Measurements from ENCODE around the gene ROR2. TPM values are rescaled to one million over a fixed set of nuclear protein-coding genes. Genes with fewer than 3 reads are reported as not detected.

ROR2 gene
- total and polyA plus RNA-seq, 5 donors from 2014 or later = 0.12 TPM; not detected in 4

DNA sequence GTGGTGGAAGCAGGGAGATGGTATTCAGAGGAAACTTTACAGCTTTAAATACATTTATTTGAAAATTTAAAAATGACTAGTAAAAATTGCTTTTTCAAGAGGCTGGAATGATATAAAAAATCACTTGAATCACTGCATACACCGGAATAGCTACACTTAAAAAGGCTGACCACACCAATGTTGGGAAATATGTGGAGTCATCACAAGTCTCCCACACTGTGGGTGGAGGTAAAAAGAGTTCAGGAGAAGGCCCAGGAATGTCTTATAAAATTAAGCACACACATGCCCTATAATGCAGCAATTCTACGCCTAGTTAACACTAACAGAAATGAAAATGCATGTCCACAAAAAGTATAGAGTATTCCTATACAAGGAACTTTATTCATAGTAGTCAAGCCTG, 198.1 kb downstream of the ROR2 start:
- Mint-ChIP-seq H3K9me3 (peaks cover 0 to 3% (median 0%) of the 10 kb centered on the region in 7 donors), H3K36me3 (no peaks in the 10 kb centered on the region), H3K27me3 (peaks cover 6% of the 10 kb centered on the region), H3K4me3 (no peak overlapping the region), H3K4me1 (no peaks in the 10 kb centered on the region), H3K27ac (no peak overlapping the region)
- H3K9me3 ChIP-seq (ENCODE audit: control insufficient read depth in 2 of 2, low read length in 2 of 2) = no peaks in the 10 kb centered on the region
- H3K27ac ChIP-seq (ENCODE audit: insufficient read depth, low read length, poor library complexity, severe bottlenecking) = no peak overlapping the region
- H3K4me1 ChIP-seq (ENCODE audit: control insufficient read depth, insufficient read depth, low read length, poor library complexity, severe bottlenecking) = no peaks in the 10 kb centered on the region
- peaks cover 3% of the 10 kb centered on the region for H3K27me3 ChIP-seq (ENCODE audit: control insufficient read depth, insufficient read depth, low read length)
- DNase-seq (no peak), ATAC-seq (ENCODE audit: low read depth in 2 of 2) (no peak)
- no peak overlapping the region for H3K4me3 ChIP-seq (ENCODE audit: low read depth, low read length)
- no peaks in the 10 kb centered on the region for H3K36me3 ChIP-seq (ENCODE audit: control insufficient read depth, insufficient read depth, low read length)

DNA sequence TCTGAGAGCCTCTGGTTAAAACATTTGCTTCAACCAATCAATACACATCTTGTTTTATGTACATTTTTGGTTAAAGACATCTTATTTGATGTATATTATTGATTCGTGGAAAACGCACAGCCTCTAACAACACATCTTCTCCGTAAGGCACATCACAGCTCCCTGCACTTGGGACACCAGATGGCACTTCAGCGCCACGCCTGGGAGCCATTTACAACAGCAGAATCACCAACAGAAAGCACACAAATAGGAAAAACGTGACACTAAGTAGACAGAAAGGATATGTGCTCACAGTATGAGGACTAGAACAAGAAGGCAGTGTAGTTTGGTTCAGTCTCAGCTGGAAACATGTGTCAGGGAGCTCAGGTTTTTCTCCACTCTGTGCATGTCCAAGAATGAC, 199.7 kb downstream of the ROR2 start:
- no peak overlapping the region for H3K4me3 ChIP-seq (ENCODE audit: low read depth, low read length)

DNA sequence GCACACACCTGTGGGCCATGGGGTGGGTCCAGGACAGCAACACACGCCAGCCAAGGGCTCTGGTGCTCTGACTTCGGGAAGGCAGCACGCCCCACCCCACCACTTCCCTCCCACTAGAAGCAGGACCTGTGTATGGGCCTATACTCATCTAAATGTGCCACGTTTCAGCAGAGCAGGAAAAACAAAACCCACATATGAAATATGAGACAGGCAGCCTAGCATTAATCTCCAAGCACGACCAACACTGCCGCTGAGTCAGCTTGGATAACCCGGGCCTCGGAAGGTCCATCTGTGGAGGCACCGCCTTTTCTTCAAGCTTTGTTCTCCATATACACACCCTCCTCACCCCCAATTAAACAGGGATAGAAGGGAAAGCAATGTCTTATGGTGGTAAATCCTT, 203.1 kb downstream of the ROR2 start:
- Histone ChIP-seq H3K4me1 (ENCODE audit: control insufficient read depth, insufficient read depth, low read length, poor library complexity, severe bottlenecking) (no peaks in the 10 kb centered on the region), H3K36me3 (ENCODE audit: control insufficient read depth, insufficient read depth, low read length) (no peaks in the 10 kb centered on the region), H3K27ac (ENCODE audit: insufficient read depth, low read length, poor library complexity, severe bottlenecking) (no peak overlapping the region), H3K27me3 (ENCODE audit: control insufficient read depth, insufficient read depth, low read length) (peaks cover 1% of the 10 kb centered on the region), H3K9me3 (ENCODE audit: control insufficient read depth in 2 of 2, low read length in 2 of 2) (no peaks in the 10 kb centered on the region), H3K4me3 (ENCODE audit: low read depth, low read length) (no peak overlapping the region)
- no peaks in the 10 kb centered on the region for H3K27me3 Mint-ChIP-seq
- H3K4me3 Mint-ChIP-seq = no peak overlapping the region
- DNase-seq (no peak), ATAC-seq (ENCODE audit: low read depth in 2 of 2) (no peak)
- no peak overlapping the region for H3K27ac Mint-ChIP-seq
- H3K36me3 Mint-ChIP-seq = no peaks in the 10 kb centered on the region
- peaks cover 0 to 3% (median 0%) of the 10 kb centered on the region in 7 donors for H3K9me3 Mint-ChIP-seq
- H3K4me1 Mint-ChIP-seq = no peaks in the 10 kb centered on the region

More for the DNA sequence above, 199.7 kb downstream of the ROR2 start:
- Histone ChIP-seq H3K4me1 (ENCODE audit: control insufficient read depth, insufficient read depth, low read length, poor library complexity, severe bottlenecking) (no peaks in the 10 kb centered on the region), H3K36me3 (ENCODE audit: control insufficient read depth, insufficient read depth, low read length) (no peaks in the 10 kb centered on the region), H3K27me3 (ENCODE audit: control insufficient read depth, insufficient read depth, low read length) (peaks cover 3% of the 10 kb centered on the region), H3K9me3 (ENCODE audit: control insufficient read depth in 2 of 2, low read length in 2 of 2) (no peaks in the 10 kb centered on the region), H3K27ac (ENCODE audit: insufficient read depth, low read length, poor library complexity, severe bottlenecking) (no peak overlapping the region)
- no peaks in the 10 kb centered on the region for H3K4me1 Mint-ChIP-seq
- H3K9me3 Mint-ChIP-seq = peaks cover 0 to 3% (median 0%) of the 10 kb centered on the region in 7 donors
- H3K27ac Mint-ChIP-seq = no peak overlapping the region
- H3K27me3 Mint-ChIP-seq = peaks cover 6% of the 10 kb centered on the region
- no peak for DNase-seq
- no peaks in the 10 kb centered on the region for H3K36me3 Mint-ChIP-seq
- ATAC-seq (ENCODE audit: low read depth in 2 of 2) = no peak
- no peak overlapping the region for H3K4me3 Mint-ChIP-seq

DNA sequence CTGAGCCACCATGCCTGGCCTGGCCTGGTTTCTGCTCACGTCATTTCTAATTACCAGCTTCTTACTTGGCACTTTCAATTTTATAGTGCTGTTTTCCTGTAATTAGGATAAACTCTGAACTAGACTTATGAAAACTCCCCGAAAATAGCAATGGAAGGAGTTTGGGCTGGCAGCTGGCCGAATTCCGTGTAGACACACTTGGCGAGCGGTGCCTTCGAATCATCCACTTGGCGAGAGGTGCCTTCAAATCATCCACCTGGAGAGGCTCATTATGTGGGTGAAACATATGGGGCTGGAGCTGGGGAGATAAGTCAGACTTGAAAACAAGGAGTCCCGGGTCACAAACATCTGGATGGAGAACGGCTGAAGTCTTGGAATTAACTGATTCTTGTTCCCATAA, 203.7 kb downstream of the ROR2 start:
- H3K27ac Mint-ChIP-seq = no peak overlapping the region
- H3K36me3 ChIP-seq (ENCODE audit: control insufficient read depth, insufficient read depth, low read length) = no peaks in the 10 kb centered on the region
- H3K9me3 Mint-ChIP-seq = peaks cover 0 to 3% (median 0%) of the 10 kb centered on the region in 7 donors
- peaks cover 1% of the 10 kb centered on the region for H3K27me3 ChIP-seq (ENCODE audit: control insufficient read depth, insufficient read depth, low read length)
- no peak for DNase-seq
- no peaks in the 10 kb centered on the region for H3K36me3 Mint-ChIP-seq
- no peak overlapping the region for H3K27ac ChIP-seq (ENCODE audit: insufficient read depth, low read length, poor library complexity, severe bottlenecking)
- H3K4me1 Mint-ChIP-seq = no peaks in the 10 kb centered on the region
- H3K4me3 Mint-ChIP-seq = no peak overlapping the region
- no peak for ATAC-seq (ENCODE audit: low read depth in 2 of 2)
- no peaks in the 10 kb centered on the region for H3K9me3 ChIP-seq (ENCODE audit: control insufficient read depth in 2 of 2, low read length in 2 of 2)
- no peak overlapping the region for H3K4me3 ChIP-seq (ENCODE audit: low read depth, low read length)
- H3K4me1 ChIP-seq (ENCODE audit: control insufficient read depth, insufficient read depth, low read length, poor library complexity, severe bottlenecking) = no peaks in the 10 kb centered on the region
- no peaks in the 10 kb centered on the region for H3K27me3 Mint-ChIP-seq

DNA sequence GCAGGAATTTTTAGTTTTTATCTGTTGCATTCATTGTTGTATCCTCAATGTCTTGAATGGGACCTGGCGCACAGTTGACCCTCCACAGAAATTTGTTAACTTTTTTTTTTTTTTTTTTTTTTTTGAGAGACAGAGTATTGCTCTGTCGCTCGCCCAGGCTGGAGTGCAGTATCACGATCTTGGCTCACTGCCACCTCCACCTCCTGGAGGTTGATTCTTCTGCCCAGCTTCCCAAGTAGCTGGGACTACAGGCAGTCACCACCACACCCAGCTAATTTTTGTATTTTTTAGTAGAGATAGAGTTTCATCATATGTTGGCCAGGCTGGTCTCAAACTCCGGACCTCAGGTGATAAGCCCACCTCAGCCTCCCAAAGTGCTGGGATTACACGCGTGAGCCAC, 205.9 kb downstream of the ROR2 start:
- Histone ChIP-seq H3K27me3 (ENCODE audit: control insufficient read depth, insufficient read depth, low read length) (no peaks in the 10 kb centered on the region), H3K9me3 (ENCODE audit: control insufficient read depth in 2 of 2, low read length in 2 of 2) (no peaks in the 10 kb centered on the region), H3K4me3 (ENCODE audit: low read depth, low read length) (no peak overlapping the region), H3K4me1 (ENCODE audit: control insufficient read depth, insufficient read depth, low read length, poor library complexity, severe bottlenecking) (no peaks in the 10 kb centered on the region), H3K27ac (ENCODE audit: insufficient read depth, low read length, poor library complexity, severe bottlenecking) (no peak overlapping the region), H3K36me3 (ENCODE audit: control insufficient read depth, insufficient read depth, low read length) (no peaks in the 10 kb centered on the region)
- no peaks in the 10 kb centered on the region for H3K4me1 Mint-ChIP-seq
- DNase-seq (no peak), ATAC-seq (ENCODE audit: low read depth in 2 of 2) (no peak)
- H3K36me3 Mint-ChIP-seq = no peaks in the 10 kb centered on the region
- no peak overlapping the region for H3K27ac Mint-ChIP-seq
- no peak overlapping the region for H3K4me3 Mint-ChIP-seq
- H3K9me3 Mint-ChIP-seq = peaks cover 0 to 3% (median 0%) of the 10 kb centered on the region in 7 donors
- peaks cover 4% of the 10 kb centered on the region for H3K27me3 Mint-ChIP-seq

DNA sequence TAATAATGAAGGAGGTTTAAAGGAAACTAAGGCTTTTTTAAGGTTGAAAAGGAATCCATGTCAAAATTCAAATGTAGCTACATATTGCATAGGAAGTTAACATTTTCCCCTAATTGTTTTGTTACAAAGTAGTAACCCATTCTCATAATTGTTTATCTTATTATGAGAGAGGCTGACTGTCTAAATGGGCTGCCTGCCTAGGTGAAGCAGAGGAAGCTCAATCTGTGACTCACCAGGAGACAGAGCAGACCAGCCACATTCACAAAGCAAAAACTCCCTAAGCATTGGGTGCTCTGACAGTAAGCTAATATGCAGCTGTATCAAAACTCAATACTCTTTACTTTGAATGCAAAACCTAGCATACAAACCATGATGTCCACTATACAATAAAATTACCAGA, 208.5 kb downstream of the ROR2 start:
- H3K4me3 ChIP-seq (ENCODE audit: low read depth, low read length) = no peak overlapping the region
- no peaks in the 10 kb centered on the region for H3K9me3 ChIP-seq (ENCODE audit: control insufficient read depth in 2 of 2, low read length in 2 of 2)
- no peak for ATAC-seq (ENCODE audit: low read depth in 2 of 2)
- Mint-ChIP-seq H3K9me3 (no peaks in the 10 kb centered on the region), H3K36me3 (no peaks in the 10 kb centered on the region), H3K27ac (no peak overlapping the region), H3K4me1 (no peaks in the 10 kb centered on the region), H3K4me3 (no peak overlapping the region), H3K27me3 (peaks cover 4% of the 10 kb centered on the region)
- no peak overlapping the region for H3K27ac ChIP-seq (ENCODE audit: insufficient read depth, low read length, poor library complexity, severe bottlenecking)
- no peaks in the 10 kb centered on the region for H3K27me3 ChIP-seq (ENCODE audit: control insufficient read depth, insufficient read depth, low read length)
- no peaks in the 10 kb centered on the region for H3K36me3 ChIP-seq (ENCODE audit: control insufficient read depth, insufficient read depth, low read length)
- no peaks in the 10 kb centered on the region for H3K4me1 ChIP-seq (ENCODE audit: control insufficient read depth, insufficient read depth, low read length, poor library complexity, severe bottlenecking)
- DNase-seq = no peak

DNA sequence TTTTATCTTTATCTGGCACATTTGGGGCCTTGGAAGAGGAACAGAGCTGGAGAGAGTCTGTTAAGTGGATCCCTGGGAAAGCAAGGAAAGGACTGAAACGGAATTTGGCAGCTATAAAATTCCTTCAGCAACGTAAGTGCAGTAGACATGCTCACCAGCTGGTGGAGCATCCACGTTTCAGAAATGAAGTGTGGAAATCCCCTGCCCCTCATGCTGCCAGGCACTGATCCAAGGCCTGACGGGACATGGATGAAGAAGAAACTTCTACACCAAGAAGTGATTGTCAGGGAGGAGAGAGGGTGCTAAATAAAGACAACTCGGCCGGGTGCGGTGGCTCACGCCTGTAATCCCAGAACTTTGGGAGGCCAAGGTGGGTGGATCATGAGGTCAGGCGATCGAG, 209.3 kb downstream of the ROR2 start:
- no peak for ATAC-seq (ENCODE audit: low read depth in 2 of 2)
- no peaks in the 10 kb centered on the region for H3K36me3 Mint-ChIP-seq
- Histone ChIP-seq H3K4me1 (ENCODE audit: control insufficient read depth, insufficient read depth, low read length, poor library complexity, severe bottlenecking) (no peaks in the 10 kb centered on the region), H3K27me3 (ENCODE audit: control insufficient read depth, insufficient read depth, low read length) (no peaks in the 10 kb centered on the region), H3K36me3 (ENCODE audit: control insufficient read depth, insufficient read depth, low read length) (no peaks in the 10 kb centered on the region), H3K4me3 (ENCODE audit: low read depth, low read length) (no peak overlapping the region), H3K27ac (ENCODE audit: insufficient read depth, low read length, poor library complexity, severe bottlenecking) (no peak overlapping the region), H3K9me3 (ENCODE audit: control insufficient read depth in 2 of 2, low read length in 2 of 2) (no peaks in the 10 kb centered on the region)
- H3K4me3 Mint-ChIP-seq = no peak overlapping the region
- no peak for DNase-seq
- H3K4me1 Mint-ChIP-seq = no peaks in the 10 kb centered on the region
- no peaks in the 10 kb centered on the region for H3K9me3 Mint-ChIP-seq
- H3K27me3 Mint-ChIP-seq = peaks cover 4% of the 10 kb centered on the region
- H3K27ac Mint-ChIP-seq = no peak overlapping the region

DNA sequence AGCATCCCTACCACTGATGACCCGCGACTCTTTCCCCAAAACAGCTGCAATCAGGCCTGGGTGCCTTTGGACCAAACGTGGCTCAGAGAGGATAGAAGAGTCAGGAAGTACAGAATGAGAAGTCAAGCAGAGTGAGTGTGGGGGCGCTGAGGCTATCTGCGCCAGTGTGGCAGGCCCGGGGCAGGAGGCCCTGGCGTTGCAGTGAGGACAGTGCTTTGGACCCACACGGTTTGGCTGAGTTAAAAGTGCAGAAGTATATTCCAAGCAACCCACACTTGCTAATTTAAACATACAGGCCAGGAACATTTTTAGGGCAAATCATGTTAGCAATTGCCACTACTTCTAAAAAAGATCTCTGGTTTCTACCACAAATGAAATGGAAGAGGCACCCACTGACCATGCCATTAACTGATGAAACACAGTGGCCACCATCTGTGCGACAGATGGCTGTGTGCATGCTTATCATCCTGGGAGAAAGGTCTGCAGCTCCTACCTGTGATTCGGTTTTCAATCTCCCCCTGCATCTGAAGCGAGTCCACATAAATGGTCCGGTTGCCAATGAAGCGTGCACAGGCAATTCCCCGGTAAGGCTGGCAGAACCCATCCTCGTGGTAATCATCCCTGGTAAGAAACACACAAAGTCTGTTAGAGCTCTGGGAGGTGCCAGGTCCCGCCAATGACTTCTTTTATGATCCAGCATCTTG, 213.0 kb downstream of the ROR2 start:
- Mint-ChIP-seq H3K36me3 (no peaks in the 10 kb centered on the region), H3K4me1 (no peaks in the 10 kb centered on the region), H3K27me3 (peaks cover 9% of the 10 kb centered on the region), H3K9me3 (no peaks in the 10 kb centered on the region), H3K27ac (no peak overlapping the region), H3K4me3 (no peak overlapping the region)
- DNase-seq (no peak), ATAC-seq (ENCODE audit: low read depth in 2 of 2) (no peak)
- H3K9me3 ChIP-seq (ENCODE audit: control insufficient read depth in 2 of 2, low read length in 2 of 2) = no peaks in the 10 kb centered on the region
- H3K27ac ChIP-seq (ENCODE audit: insufficient read depth, low read length, poor library complexity, severe bottlenecking) = no peak overlapping the region
- H3K4me1 ChIP-seq (ENCODE audit: control insufficient read depth, insufficient read depth, low read length, poor library complexity, severe bottlenecking) = no peaks in the 10 kb centered on the region
- H3K4me3 ChIP-seq (ENCODE audit: low read depth, low read length) = no peak overlapping the region
- H3K27me3 ChIP-seq (ENCODE audit: control insufficient read depth, insufficient read depth, low read length) = no peaks in the 10 kb centered on the region
- no peaks in the 10 kb centered on the region for H3K36me3 ChIP-seq (ENCODE audit: control insufficient read depth, insufficient read depth, low read length)

All from CD4-positive, CD25-positive, alpha-beta regulatory T cell (primary cell).